ENCODE measurements around the gene OR8K1.

Gene OR8K1

GRCh38 chr11:56345739-56346138 is at the start of gene OR8K1:
Gene OR8K1, plus strand, starts transcription at chr11:56346039. Its CDS starts 0 bp downstream, at chr11:56346039.
- DNase-seq = no peak

GRCh38 chr11:56296898-56297297 is 48.9 kb upstream of the OR8K1 start:
- no peak for DNase-seq

GRCh38 chr11:56307836-56308235 is 38.0 kb upstream of the OR8K1 start:
- no peak for DNase-seq

GRCh38 chr11:56314844-56315243 is 31.0 kb upstream of the OR8K1 start, which contains the start of gene OR8K3:
Gene OR8K3, plus strand, starts transcription at chr11:56315144. Its CDS starts 3,163 bp downstream, at chr11:56318307.
- no peak for DNase-seq

- no peak for DNase-seq
Observed at GRCh38 chr11:56331861-56332491, 13.9 kb upstream of the OR8K1 start.

DNA sequence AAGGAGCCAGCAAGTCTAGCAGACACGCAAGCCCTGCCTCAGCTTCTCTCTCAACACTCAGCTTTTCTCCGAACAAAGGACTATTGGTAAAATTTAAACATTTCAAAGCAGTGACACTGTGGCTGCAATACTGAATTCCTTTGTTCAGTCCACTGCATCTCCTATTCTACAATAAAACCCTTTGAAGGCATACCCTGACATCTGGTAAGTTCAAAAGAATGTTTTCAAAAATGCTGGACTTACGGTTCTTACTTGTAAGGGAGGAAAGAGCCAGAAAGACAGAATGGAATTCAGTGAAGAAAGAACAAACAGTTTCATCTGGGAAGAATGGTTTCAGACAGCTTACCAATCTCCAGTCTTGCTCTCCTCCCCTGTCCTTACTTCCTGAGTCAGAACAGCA is 12.7 kb upstream of the OR8K1 start:
- DNase-seq = no peak

DNA sequence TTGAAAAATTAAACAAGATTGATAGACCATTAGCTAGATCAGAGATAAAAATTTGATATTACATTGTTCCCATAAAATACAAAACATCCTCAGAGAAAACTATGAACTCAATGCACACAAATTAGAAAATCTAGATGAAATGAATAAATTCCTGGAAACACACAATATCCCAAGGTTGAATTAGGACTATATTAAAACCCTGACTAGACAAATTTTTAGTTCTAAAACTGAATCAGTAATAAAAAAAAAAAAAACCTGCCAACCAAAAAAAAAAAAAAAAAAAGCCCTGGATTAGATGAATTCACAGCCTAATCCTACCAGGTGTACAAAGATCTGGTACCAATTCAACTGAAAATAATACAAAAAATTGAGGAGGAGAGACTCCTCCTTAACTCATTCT is 5.5 kb upstream of the OR8K1 start:
- no peak for DNase-seq

GRCh38 chr11:56353991-56354390 is 8.2 kb downstream of the OR8K1 start, which contains the start of gene OR8J1:
Gene OR8J1, plus strand, starts transcription at chr11:56354291. Its CDS starts 5,956 bp downstream, at chr11:56360247.
- no peak for DNase-seq

DNA sequence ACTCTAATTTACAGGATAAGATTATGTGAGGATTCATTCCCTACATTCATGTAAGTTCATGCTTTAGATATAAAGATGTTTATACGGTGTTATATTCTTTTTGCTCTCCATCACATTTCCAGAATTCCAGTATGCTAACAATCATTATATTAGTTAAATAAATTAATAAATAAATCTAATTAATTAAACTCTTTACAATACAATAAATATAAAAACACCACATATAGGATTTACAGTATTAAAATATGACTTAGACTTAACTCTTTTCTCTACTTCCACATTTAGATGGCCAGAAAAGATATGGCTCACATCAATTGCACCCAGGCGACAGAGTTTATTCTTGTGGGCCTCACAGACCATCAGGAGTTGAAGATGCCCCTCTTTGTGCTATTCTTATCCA is 29.5 kb downstream of the OR8K1 start, which contains the start of gene OR8U1:
Gene OR8U1, plus strand, starts transcription at position 301 of the 400 bp plus-strand sequence. Its CDS starts 0 bp downstream, at position 301.
- no peak for DNase-seq

DNA sequence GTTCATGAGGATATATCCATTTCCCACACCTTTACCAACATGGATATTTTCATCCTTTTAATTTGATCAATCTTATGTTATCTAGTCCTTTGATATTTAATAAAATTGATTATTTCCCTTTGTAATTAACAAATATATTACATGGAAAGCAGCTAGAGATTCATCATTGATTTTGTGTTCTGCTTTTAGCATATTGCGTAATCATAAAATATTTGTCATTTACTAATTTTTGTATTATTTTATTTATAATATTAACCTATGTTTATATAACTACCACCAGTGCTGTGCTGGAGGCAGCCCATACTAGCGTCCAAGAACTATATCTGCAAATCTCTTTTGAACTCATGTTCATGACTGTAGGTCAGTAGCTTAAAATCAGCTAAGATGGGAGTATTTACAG is 34.3 kb downstream of the OR8K1 start:
- no peak for DNase-seq

- DNase-seq = no peak
Observed at GRCh38 chr11:56394381-56394780, 48.5 kb downstream of the OR8K1 start.

DNA sequence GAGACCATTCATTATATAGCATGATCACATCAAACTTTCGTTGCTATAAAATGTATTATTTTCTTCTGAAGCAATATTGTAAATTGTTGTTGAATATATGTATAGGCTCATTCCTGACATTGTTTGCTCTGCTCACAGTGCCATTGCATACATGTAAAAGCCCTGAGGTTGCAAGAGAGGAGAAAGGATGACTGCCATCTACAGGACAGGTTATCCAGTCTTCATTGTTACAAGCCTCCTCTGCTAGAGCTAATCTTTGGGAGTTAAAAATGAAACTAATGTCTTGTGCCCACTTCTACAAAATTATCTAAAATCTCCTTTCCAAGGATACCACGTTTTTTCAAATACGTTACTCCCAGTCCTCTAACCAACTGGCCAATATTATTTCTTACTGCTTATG is 50.2 kb downstream of the OR8K1 start:
- no peak for DNase-seq

Data from CD4-positive, alpha-beta T cell treated with Interferon gamma for 1 hour (primary cell).